ENCODE data around the gene MEP1A.

DNA sequence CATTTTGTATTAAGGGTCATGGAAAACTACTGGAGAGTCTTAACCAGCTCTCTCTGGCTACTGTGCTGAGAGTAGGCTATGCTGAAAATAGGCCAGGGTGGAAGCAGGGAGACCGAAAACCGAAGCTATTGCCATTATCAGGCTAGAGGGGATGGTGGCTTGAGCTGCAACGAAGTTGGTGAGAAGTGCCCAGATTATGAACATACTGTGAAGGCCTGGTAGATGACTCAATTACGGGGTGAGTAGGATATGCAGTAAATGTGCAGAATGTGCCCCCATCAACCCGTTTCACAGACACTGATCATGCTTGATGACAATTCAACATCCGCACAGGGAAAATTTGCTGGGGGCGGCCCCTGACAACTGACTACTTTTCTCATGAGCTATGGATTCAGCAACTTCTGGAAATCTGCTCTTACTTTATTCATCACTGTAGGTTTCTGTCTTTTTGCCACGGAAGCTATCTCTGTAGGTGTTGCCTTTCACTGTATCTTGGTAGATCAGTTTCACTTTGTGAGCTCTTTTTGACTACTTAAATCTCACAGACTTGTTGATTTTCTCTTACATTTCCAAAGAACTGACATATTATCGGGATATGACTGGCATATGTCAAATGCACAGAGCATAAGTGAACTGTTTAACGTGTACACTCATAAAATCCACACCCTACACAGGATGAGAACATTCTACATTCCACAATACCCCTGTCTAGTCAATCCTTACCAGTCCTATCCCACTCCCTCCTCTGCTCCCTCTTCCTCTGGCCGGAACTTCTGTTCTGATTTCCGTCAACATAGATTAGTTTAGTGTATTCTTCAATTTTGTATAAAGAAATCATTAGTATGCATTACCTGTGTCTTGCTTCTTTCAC, 15.5 kb upstream of the MEP1A start:
- TF ChIP-seq, protein P1, sequence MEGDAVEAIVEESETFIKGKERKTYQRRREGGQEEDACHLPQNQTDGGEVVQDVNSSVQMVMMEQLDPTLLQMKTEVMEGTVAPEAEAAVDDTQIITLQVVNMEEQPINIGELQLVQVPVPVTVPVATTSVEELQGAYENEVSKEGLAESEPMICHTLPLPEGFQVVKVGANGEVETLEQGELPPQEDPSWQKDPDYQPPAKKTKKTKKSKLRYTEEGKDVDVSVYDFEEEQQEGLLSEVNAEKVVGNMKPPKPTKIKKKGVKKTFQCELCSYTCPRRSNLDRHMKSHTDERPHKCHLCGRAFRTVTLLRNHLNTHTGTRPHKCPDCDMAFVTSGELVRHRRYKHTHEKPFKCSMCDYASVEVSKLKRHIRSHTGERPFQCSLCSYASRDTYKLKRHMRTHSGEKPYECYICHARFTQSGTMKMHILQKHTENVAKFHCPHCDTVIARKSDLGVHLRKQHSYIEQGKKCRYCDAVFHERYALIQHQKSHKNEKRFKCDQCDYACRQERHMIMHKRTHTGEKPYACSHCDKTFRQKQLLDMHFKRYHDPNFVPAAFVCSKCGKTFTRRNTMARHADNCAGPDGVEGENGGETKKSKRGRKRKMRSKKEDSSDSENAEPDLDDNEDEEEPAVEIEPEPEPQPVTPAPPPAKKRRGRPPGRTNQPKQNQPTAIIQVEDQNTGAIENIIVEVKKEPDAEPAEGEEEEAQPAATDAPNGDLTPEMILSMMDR (conservative IDR thresholded peaks at IDR 0.05; ENCODE audit: low read length) = no peak
- no peak for TF ChIP-seq EZH2phosphoT487 (IDR thresholded peaks at IDR 0.05; ENCODE audit: borderline replicate concordance)
